C4-2B (cell line): Measurements from ENCODE around the gene GEMIN5.

Experiments used
- ZFX ChIP-seq: fragments of 450-650 bp; IDR thresholded peaks from 2 replicates; pipeline ENCODE4 v1.6.1; 2017
- TF ChIP-seq, protein P1 (sequence below): fragments of 450-650 bp; conservative IDR thresholded peaks from 2 replicates; pipeline ENCODE4 v1.5.1; 2017; ENCODE audit warnings: mild to moderate bottlenecking

DNA sequence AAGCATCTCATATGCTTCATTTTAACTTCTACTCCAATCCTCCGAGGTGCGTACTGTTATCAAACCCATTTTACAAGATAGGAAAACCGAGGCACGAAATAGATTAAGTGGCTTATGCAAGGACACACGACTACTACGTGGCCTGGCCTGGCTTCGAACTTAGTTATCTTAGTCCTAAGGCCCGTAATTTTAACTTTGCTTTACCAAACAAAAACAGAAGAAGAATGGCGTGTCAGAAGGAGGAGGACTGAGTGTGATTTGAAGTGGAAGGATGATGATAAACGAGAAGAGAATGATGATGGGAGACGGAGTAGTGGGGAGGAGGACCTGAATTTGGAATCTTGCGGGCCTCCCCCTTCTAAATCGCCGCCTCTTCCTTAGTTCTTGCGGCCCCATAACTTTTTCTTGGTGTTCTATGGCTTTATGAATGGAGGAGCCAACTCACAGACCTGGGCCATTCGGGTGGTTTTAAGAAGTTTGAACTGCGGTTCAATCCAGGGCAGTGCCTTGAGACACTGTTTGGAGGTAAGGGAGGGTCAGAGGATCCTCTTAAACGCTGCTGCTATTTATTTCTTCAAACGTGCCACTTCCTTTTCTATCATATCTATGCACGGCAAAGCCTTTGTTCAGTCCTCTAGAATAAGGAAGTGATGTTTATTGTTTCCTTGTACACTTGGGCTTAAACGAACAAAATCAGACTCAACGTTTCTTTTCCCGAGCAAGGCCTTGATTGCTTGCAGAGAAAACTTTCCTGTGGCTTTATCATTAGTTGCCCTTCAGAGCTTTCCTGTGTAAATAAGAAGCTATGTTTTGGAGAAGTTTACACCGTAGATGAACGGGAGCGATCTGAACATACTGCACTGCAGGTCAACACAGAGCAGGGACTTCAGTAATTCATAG lies 78.8 kb downstream of the GEMIN5 start:
- TF ChIP-seq, protein P1, sequence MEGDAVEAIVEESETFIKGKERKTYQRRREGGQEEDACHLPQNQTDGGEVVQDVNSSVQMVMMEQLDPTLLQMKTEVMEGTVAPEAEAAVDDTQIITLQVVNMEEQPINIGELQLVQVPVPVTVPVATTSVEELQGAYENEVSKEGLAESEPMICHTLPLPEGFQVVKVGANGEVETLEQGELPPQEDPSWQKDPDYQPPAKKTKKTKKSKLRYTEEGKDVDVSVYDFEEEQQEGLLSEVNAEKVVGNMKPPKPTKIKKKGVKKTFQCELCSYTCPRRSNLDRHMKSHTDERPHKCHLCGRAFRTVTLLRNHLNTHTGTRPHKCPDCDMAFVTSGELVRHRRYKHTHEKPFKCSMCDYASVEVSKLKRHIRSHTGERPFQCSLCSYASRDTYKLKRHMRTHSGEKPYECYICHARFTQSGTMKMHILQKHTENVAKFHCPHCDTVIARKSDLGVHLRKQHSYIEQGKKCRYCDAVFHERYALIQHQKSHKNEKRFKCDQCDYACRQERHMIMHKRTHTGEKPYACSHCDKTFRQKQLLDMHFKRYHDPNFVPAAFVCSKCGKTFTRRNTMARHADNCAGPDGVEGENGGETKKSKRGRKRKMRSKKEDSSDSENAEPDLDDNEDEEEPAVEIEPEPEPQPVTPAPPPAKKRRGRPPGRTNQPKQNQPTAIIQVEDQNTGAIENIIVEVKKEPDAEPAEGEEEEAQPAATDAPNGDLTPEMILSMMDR: no peak
- no peak for TF ChIP-seq ZFX
